ENCODE results near the gene SLC25A21.
"Not testable (repeated sequence)": the region's sequence is repeated elsewhere in the genome, so short reads cannot be mapped to it uniquely, and the experiment has no call there.

SLC25A21 gene

GRCh38 chr14:37196604-37197420, 24.4 kb upstream of the SLC25A21 start:
- no peak for TF ChIP-seq CTCF (IDR thresholded peaks at IDR 0.05; ENCODE audit: low read depth, low read length, missing control alignments)
- DNase-seq (ENCODE audit: low read depth): no peak
- H3K4me3 ChIP-seq (ENCODE audit: low read depth, low read length): no peak overlapping the region

- no peak for DNase-seq (ENCODE audit: low read depth)
- no peak overlapping the region for H3K4me3 ChIP-seq (ENCODE audit: low read depth, low read length)
- TF ChIP-seq CTCF (IDR thresholded peaks at IDR 0.05; ENCODE audit: low read depth, low read length, missing control alignments): no peak
These were observed 22.9 kb upstream of the SLC25A21 start for GRCh38 chr14:37195327-37195726.

- no peak overlapping the region for H3K4me3 ChIP-seq (ENCODE audit: low read depth, low read length)
- no peak for DNase-seq (ENCODE audit: low read depth)
- TF ChIP-seq CTCF (IDR thresholded peaks at IDR 0.05; ENCODE audit: low read depth, low read length, missing control alignments): no peak
These were observed 22.3 kb upstream of the SLC25A21 start for GRCh38 chr14:37194698-37195097.

GRCh38 chr14:37189733-37190132, 17.3 kb upstream of the SLC25A21 start:
- DNase-seq (ENCODE audit: low read depth); H3K4me3 ChIP-seq (ENCODE audit: low read depth, low read length): not testable (repeated sequence)

- not testable (repeated sequence) for DNase-seq (ENCODE audit: low read depth); H3K4me3 ChIP-seq (ENCODE audit: low read depth, low read length)
These were observed 15.6 kb upstream of the SLC25A21 start for GRCh38 chr14:37187840-37188577.

- H3K4me3 ChIP-seq (ENCODE audit: low read depth, low read length): no peak overlapping the region
- TF ChIP-seq CTCF (IDR thresholded peaks at IDR 0.05; ENCODE audit: low read depth, low read length, missing control alignments): no peak
- DNase-seq (ENCODE audit: low read depth): no peak
These were observed 14.9 kb upstream of the SLC25A21 start for GRCh38 chr14:37187294-37187693.

GRCh38 chr14:37186865-37187264, 14.5 kb upstream of the SLC25A21 start:
- no peak for TF ChIP-seq CTCF (IDR thresholded peaks at IDR 0.05; ENCODE audit: low read depth, low read length, missing control alignments)
- no peak overlapping the region for H3K4me3 ChIP-seq (ENCODE audit: low read depth, low read length)
- no peak for DNase-seq (ENCODE audit: low read depth)

GRCh38 chr14:37185670-37186069, 13.3 kb upstream of the SLC25A21 start:
- no peak overlapping the region for H3K4me3 ChIP-seq (ENCODE audit: low read depth, low read length)
- no peak for DNase-seq (ENCODE audit: low read depth)
- no peak for TF ChIP-seq CTCF (IDR thresholded peaks at IDR 0.05; ENCODE audit: low read depth, low read length, missing control alignments)

- not testable (repeated sequence) for H3K4me3 ChIP-seq (ENCODE audit: low read depth, low read length); DNase-seq (ENCODE audit: low read depth)
These were observed 12.1 kb upstream of the SLC25A21 start for GRCh38 chr14:37184520-37184919.

Data from GM12864 (cell line).